Measurements from ENCODE around the gene ZNF69. TPM values are rescaled to one million over a fixed set of nuclear protein-coding genes. Genes with fewer than 3 reads are reported as not detected.

ZNF69 gene
- total and polyA plus RNA-seq, 2 of the 4 experiments (the other 2 are of a cell fraction): 2.7 to 12.0 TPM

Other genes with a start within 250 kb of the ZNF69 start
- 9.2 and 9.3 TPM in 2 replicates for gene ZNF823, start 148.8 kb upstream of the ZNF69 start, total RNA-seq (2012; rRNA removed)
- gene ZNF823, start 148.8 kb upstream of the ZNF69 start, polyA plus RNA-seq (2012; rRNA removed): 1.8 and 2.2 TPM in 2 replicates
- 9.7 and 12.2 TPM in 2 replicates for gene ZNF441, start 120.8 kb upstream of the ZNF69 start, total RNA-seq (2012; rRNA removed)
- 2.4 and 2.8 TPM in 2 replicates for gene ZNF441, start 120.8 kb upstream of the ZNF69 start, polyA plus RNA-seq (2012; rRNA removed)
- 3.6 and 4.2 TPM in 2 replicates for gene ZNF491, start 89.3 kb upstream of the ZNF69 start, total RNA-seq (2012; rRNA removed)
- gene ZNF491, start 89.3 kb upstream of the ZNF69 start, polyA plus RNA-seq (2012; rRNA removed): 0.80 and 1.5 TPM in 2 replicates
- 8.4 and 9.4 TPM in 2 replicates for gene ZNF440, start 73.5 kb upstream of the ZNF69 start, total RNA-seq (2012; rRNA removed)
- 1.7 and 2.8 TPM in 2 replicates for gene ZNF440, start 73.5 kb upstream of the ZNF69 start, polyA plus RNA-seq (2012; rRNA removed)
- gene ZNF439, start 39.1 kb upstream of the ZNF69 start, total RNA-seq (2012; rRNA removed): 8.4 and 10.0 TPM in 2 replicates
- gene ZNF439, start 39.1 kb upstream of the ZNF69 start, polyA plus RNA-seq (2012; rRNA removed): 3.8 and 4.8 TPM in 2 replicates
- 10.2 and 11.9 TPM in 2 replicates for gene ZNF700, start 37.3 kb downstream of the ZNF69 start, total RNA-seq (2012; rRNA removed)
- gene ZNF700, start 37.3 kb downstream of the ZNF69 start, polyA plus RNA-seq (2012; rRNA removed): 4.2 and 5.3 TPM in 2 replicates
- gene ZNF763, start 77.3 kb downstream of the ZNF69 start, total RNA-seq (2012; rRNA removed): 0.56 and 0.90 TPM in 2 replicates
- gene ZNF763, start 77.3 kb downstream of the ZNF69 start, polyA plus RNA-seq (2012; rRNA removed): 0.75 and 0.94 TPM in 2 replicates
- 6.4 and 11.1 TPM in 2 replicates for gene ZNF433, start 147.9 kb downstream of the ZNF69 start, total RNA-seq (2012; rRNA removed)
- gene ZNF433, start 147.9 kb downstream of the ZNF69 start, polyA plus RNA-seq (2012; rRNA removed): 2.6 and 3.5 TPM in 2 replicates
- 0.28 and 0.36 TPM in 2 replicates for gene ZNF878, start 165.2 kb downstream of the ZNF69 start, total RNA-seq (2012; rRNA removed)
- gene ZNF878, start 165.2 kb downstream of the ZNF69 start, polyA plus RNA-seq (2012; rRNA removed): 0.05 and 0.07 TPM in 2 replicates
- gene ZNF844, start 176.9 kb downstream of the ZNF69 start, total RNA-seq (2012; rRNA removed): 8.1 and 12.0 TPM in 2 replicates
- 1.2 and 1.6 TPM in 2 replicates for gene ZNF844, start 176.9 kb downstream of the ZNF69 start, polyA plus RNA-seq (2012; rRNA removed)